AG08396 (cell line): ENCODE results near the gene MON1B.
"Not testable (repeated sequence)": the region's sequence is repeated elsewhere in the genome, so short reads cannot be mapped to it uniquely, and the experiment has no call there.

Experiments used
- DNase-seq: peaks from one replicate; pipeline ENCODE4 v3.0.0; 2012; ENCODE audit warnings: low spot score, mixed read lengths

The MON1B gene

GRCh38 chr16:77197747-77198146 is 6.8 kb downstream of the MON1B start:
- DNase-seq: no peak

DNA sequence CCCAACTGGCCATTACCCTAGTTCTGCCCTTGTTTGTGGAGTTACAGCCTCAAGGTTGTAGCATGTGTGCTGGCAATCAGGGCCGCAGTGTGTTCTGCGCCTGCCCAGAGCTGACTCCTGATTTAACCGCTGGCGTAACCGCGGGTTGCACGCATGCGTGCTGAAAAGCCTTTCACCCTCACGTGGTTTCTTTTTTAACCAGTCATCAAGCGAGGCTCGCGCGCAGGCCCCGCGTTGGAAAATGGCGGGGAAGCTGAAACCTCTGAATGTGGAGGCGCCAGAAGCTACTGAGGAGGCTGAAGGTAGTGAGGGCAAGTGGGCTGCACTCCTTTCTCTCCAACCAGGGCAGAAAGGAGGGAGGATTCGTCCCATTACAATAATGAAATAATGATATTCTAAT is 8.2 kb downstream of the MON1B start, which contains the start of gene SYCE1L:
Gene SYCE1L (plus strand): TSS at position 198 of the 400 bp plus-strand sequence. CDS start 44 bp downstream, at position 242.
- DNase-seq: no peak

DNA sequence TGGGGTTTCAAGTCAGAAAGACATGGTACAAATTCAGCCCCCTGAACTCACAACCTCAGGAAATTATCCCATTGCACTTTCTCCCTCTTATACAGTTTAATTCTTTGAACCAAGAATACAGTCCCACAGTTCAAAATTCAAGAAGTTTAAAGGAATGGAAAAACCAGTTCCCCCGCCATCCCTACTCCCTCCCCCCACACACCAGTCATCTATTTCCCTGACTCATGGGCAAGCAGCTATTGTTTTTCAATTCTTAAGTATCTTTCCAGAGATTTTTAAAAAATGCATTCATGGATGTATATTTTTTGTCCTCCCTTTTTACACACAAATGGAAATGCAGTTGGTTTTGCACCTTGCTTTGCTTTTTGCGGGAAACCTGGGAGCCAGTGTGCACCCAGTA is 15.5 kb downstream of the MON1B start:
- no peak for DNase-seq

DNA sequence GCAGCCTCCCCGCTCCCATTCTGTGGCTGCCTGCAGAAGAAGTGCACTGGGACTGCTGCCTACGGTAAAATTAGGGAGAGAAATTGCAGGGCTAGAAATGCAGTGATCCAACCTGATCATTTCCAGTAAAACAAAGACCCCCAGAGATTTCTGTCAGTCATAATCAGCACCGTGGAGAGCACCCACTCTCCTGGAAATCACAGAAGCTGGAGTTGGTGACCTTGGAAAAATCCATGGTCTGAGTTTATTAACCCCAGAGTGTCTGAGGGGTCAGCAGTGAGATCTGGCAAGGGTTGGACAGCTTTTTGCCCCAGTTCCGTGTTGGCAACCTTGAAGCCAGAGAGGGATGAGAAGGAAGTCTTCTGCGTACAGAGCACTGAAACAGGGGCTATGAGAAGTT is 16.0 kb downstream of the MON1B start:
- no peak for DNase-seq

DNA sequence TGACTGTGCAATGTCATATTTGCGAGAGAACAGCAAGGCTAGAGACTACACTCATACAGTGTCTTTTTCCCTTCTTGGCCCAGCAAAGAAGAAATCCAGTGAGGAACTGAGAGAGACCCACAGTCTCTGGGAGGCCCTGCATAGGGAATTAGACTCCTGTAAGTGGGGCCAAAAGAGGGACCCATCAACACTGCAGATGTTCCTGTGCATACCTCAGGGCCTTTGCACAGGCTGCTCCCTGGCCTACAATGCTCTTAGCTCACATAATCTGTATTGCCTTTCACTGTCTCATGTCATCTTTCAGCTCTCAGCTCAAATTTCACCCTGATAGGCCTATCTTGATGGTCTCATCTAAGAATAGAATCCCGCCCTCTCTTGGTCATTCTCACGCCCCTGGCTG is 17.4 kb downstream of the MON1B start:
- DNase-seq: no peak

- peak; percentile 48 for DNase-seq
Observed at GRCh38 chr16:77211880-77212740, 21.1 kb downstream of the MON1B start.

DNA sequence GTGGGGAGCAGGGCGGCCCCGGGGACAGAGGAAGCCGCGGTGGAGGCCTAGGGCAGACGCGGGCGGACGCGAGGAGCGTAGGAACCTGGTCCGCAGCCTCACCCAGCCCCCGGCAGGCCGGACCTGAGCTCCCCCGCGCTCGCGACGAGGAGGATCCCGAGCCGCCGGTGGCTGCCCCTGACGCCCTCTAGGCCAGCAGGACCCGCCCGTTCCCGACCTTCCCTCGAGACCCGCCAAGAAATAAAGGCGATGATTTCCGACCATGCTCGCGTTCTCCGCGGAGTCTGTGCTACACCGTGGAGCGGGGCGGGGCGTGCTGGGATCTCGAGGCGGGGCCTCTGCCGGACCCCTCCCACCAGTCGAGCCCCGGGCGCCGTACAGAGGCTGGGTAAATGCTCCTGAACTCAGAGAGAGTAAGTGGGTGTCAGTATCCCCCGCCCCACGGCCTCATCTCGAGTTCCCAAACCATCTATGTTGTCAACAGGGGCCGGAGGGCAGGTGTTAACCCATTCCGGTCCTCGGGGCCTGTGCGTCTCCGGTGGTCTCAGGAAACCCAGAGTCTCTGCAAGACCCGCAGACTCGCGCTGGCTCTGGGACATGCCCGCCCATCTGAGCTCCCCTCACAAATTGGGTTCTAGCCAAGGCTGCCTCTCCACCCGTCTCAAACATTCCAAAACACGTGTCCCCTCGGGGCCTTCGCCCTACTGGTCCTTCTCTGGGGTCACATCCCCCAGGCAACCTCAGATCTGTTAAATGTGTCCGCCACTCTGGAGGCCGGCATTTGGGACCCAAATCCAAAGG is 22.0 kb downstream of the MON1B start:
- peak; percentile 62 for DNase-seq

GRCh38 chr16:77213542-77214106 is 22.6 kb downstream of the MON1B start:
- peak; percentile 84 for DNase-seq

DNA sequence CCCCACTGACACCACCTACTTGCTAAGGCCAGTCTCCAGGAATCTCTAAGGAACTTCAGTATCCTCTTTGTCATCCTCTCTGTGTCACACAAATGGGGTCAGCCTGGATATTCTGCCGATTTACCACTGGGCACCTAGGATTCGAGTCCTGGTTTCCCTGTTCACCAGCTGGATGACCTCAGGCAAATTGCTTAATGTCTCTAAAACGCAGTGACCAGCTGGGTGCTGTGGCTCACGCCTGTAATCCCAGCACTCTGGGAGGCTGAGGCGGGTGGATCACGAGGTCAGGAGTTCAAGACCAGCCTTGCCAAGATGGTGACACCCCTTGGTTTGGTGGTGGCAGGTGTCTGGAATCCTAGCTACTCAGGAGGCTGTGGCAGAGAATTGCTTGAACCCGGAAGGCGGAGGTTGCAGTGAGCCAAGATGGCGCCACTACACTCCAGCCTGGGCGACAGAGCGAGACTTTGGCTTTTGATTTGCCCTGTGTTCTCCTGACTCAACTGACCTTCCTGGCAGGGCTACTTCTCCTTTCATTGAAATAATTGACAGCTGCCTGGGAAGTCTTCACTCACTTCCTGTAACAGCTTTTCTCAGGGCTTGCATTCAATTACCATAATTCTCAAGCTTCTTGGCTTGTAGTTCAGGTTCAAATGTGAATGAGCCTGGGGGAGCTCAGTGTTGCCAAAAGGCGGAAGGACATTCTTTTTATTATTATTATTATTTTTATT is 23.6 kb downstream of the MON1B start:
- DNase-seq: no peak

DNA sequence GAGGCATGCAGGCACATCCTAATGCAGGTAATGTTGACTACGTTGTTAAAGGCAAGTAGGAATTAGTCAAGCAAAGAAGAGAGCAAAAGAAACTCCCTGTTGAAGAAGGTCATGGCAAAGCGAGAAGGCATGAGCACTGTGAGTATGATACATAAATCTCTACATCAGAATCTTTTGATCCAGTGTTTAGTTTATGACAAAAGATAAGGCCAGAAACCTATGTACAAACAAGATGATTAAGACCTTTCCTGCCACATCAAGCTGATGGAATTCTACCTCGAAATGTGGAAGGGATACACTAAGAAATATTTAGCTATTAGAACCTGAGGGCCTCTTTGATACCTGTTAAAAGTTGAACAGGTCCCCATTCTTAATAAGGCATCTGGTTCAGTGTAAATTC is 28.4 kb downstream of the MON1B start:
- no peak for DNase-seq

DNA sequence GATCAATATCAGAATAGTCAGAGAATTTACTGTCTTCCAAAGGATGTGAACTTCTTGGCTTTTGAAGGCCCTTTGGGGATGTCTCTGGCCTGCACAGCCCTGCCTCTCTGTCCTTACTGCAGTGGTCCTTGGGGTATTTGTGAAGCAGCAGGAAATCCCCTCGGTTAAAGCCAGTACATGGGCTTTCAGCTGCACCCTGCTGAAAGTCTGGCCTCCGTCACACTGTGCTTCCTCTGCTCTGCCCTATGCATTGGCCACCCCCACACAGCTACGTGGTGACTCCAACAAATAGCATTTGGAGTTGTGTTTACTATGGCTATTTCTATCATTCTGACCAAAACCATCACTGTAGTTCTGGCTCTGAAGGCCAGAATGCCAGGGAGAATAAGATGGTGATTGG is 29.4 kb downstream of the MON1B start:
- no peak for DNase-seq

DNA sequence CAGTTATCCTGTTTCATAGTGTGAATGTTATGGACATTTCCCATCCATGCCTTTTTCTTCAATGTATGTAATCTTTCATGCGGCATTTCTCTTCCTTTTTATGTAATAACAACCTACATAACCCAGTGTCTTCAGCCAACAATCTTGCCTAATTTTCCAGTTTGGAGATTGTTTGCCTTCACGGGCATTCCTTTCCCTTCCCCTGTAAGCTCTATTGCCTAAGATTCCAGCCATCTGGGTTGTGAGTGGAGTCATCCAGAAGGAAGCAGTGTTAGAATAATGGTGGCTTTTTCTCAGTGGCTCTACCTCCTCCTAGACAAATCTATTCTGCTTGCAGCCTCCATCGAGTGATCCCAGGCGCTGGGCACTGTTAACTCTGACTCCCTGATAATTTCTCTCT is 30.5 kb downstream of the MON1B start:
- no peak for DNase-seq

DNA sequence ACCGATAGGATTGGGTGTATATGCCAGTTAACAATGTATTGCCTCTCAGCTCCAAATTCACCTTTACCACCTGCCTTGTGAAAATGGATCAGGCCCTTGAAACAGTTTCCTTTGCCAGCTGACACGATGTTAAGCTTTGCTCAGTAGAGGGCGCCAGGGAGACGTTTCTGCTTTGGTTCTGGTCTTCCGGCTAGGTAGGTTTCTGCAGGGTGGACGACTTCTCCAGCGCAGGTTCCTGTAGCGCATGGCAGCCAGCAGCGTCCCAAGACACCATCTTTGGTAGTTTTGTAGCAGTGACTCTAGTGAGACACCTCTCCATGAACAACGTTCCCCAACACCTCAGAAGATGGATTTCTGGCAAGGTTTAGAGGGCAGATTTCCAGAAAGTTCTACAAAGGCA is 32.2 kb downstream of the MON1B start:
- DNase-seq: no peak

- no peak for DNase-seq
Observed at GRCh38 chr16:77225182-77225581, 34.2 kb downstream of the MON1B start.

DNA sequence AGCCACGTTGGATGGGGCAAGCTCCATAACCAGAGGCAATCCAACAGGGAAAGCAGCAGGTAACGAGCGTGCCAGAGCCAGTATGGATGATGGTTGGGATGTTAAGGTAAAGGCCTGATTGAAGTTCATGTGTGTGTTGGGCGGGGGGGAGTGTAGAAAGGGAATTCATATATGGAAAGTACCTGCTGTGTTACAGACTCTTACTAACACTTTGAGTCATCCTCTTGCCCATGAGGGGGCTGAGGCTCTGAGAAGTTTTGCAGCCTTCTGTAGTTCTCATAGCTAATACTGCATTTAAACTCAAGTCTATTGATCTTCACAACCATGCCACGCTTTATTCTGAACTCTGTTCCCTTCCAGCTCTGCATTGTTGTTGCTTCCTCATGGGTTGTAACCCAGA is 36.8 kb downstream of the MON1B start:
- DNase-seq: no peak

- DNase-seq: no peak
Observed at GRCh38 chr16:77231047-77231446, 40.1 kb downstream of the MON1B start.

DNA sequence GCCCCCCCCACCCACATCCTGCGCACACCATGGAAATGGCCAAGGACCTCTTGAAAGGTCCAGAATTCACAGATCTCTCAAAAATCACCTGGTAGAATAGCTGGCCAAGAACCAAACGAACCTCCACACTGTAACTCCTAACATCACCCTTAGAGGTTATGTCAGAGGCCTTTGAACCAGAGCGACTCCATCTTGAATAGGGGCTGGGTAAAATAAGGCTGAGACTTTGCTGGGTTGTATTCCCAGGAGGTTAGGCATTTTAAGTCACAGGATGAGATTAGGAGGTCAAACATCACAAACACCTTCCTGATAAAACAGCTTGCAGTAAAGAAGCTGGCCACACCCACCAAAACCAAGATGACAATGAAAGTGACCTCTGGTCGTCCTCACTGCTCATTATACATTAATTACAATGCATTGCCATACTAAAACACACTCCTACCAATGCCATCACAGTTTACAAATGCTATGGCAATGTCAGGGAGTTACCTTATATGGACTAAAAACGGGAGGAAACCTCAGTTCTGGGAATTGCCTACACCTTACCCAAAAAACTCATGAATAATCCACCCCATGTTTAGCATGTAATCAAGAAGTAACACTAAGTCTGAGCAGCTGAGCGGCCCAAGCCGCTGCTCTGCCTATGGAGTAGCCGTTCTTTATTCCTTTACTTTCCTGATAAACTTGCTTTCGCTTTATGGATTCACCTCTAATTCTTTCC is 43.0 kb downstream of the MON1B start:
- no peak for DNase-seq

DNA sequence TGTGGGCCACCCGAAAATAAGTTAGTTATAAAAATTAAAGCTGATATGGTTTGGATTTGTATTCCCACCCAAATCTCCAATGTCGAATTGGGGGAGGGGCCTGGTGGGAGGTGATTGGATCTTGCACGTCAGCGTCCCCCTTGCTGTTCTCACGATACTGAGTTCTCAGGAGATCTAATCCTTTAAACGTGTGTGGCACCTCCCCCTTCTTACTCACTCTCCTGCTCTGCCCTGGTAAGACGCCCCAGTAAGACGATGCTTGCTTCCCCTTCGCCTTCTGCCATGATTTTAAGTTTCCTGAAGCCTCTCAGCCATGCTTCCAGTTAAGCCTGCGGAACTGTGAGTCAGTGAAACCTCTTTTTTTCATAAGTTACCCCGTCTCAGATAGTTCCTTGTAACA is 43.6 kb downstream of the MON1B start:
- no peak for DNase-seq

DNA sequence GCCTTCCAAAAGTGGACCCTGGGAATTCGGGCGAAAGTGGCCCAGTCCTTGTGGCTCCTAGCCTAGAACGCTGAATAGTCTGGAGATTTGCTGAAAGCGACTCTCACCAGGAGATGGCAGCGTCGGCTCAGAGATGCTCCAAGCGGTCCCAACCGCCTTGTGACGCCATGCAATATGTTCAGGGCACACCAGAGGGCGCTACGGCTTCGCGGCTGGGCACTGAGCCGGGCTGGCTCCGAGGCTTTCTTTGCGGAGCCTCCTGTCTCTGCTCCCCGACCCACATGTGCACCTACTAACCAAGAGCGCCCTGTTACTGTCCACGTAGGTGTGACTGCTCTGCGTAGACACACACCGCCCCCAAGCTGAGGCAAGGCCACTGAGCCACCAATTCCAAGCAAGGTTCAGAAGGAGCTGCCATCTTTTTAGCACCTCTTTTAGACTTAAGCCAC is 45.1 kb downstream of the MON1B start:
- peak; percentile 89 for DNase-seq

DNA sequence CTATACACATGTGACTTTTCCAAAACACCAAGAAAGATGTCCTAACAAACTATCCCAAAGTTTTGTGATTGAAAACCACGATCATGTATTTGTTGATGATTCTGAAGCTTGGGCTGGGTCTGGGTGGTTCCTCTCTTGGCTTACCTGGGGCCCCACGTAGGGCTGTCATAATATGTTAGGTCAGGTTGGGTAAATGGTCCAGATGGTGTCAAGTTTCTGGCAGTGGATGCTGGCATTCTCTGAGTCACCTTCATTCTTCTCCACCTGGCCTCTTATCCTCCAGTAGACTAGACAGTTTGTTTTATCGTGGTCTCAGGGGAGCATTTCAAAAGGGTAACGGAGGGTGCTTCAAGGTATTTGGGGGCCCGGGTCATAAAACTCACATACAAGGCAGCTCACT is 47.6 kb downstream of the MON1B start:
- DNase-seq: no peak

GRCh38 chr16:77242471-77242870 is 51.5 kb downstream of the MON1B start:
- DNase-seq: not testable (repeated sequence)
